Stimulated activated CD4-positive, alpha-beta T cell treated with anti-CD3 and anti-CD28 coated beads, Interleukin-4, amount 100 ng/mL, for 1 hour (primary cell): ENCODE data around the gene UBASH3A.
A peak's percentile ranks its signal among the peaks of the same experiment; 100 is the strongest.

Source experiments
- DNase-seq: peaks from one replicate; pipeline ENCODE4 v3.0.0-alpha.2; 2020

Gene UBASH3A

DNA sequence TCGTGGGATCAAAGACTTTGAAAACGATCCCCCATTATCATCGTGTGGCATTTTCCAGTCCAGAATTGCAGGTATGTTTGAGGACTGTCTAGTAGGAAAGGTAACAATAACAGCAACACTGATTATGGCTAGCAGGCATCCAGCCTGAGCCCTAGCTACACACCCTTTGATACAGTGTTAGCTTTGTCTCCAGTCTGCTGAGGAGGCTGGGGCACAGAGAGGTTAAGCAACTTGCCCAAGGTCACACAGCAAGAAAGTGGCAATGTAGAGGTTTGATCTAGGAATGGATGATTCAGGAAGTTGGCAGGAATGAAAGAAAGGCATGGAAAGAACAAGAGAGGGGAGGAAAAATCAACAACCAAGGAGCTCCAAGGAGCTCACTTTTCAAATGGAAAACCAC is 31.2 kb downstream of the UBASH3A start:
- no peak for DNase-seq

DNA sequence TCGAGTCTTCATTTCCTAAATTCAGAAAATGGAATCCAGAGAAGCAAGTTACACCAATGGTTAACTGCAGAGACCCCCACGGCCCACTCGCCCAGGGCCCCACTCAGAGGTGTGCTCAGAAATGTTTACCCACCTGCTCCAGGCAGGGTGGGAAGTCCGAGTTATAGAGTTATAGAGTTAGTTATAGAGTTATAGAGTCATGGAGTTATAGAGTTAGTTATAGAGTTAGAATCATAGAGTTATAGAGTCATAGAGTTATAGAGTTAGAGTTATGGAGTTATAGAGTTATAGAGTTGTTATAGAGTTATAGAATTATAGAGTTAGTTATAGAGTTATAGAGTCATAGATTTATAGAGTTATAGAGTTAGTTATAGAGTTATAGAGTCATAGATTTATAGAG is 31.7 kb downstream of the UBASH3A start:
- no peak for DNase-seq

DNA sequence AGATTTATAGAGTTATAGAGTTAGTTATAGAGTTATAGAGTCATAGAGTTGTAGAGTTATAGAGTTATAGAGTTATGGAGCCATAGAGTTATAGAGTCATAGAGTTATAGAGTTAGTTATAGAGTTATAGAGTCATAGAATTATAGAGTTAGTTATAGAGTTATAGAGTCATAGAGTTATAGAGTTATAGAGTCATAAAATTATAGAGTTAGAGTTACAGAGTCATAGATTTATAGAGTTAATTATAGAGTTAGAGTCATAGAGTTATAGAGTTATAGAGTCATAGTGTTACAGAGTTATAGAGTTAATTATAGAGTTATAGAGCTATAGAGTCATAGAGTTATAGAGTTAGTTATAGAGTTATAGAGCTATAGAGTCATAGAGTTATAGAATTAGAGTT is 32.1 kb downstream of the UBASH3A start:
- no peak for DNase-seq

DNA sequence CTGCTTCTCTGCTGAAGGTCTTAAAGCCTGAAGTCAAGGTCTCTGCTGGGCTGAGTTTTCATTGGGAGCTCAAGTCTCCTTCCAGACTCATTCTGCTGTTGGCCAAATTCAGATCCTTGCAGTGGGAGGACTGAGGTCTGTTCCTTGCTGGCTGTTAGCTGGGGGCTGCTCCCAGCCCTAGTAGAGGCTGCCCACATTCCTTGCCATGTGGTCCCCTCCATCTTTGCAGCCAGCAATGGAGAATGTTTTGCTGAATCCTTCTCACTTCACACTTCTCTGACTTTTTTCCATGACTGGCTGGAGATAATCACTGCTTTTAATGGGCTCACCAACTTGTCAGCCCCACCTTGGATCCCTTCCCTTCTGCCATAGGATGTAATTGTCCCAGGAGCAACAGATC is 33.2 kb downstream of the UBASH3A start:
- no peak for DNase-seq

DNA sequence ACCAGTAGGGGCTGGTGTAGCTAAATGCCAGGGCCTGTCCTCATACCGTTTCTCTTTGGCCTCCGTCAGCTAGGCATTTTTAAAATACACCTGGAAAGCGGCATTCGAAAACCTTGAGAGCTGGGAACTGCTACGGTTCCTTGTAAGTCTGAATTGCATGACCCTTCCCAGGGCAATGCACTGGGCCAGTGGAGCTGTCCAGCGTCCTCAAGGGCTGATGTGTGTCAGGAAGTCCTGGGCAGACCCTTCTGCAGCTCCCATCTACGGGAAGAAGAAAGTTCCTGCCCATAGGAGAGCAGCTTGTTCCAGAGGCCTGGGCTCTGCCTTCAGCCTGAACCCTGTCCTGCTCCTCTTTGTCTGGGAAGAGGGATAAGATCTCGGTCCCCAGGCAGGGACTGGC is 34.1 kb downstream of the UBASH3A start:
- no peak for DNase-seq

DNA sequence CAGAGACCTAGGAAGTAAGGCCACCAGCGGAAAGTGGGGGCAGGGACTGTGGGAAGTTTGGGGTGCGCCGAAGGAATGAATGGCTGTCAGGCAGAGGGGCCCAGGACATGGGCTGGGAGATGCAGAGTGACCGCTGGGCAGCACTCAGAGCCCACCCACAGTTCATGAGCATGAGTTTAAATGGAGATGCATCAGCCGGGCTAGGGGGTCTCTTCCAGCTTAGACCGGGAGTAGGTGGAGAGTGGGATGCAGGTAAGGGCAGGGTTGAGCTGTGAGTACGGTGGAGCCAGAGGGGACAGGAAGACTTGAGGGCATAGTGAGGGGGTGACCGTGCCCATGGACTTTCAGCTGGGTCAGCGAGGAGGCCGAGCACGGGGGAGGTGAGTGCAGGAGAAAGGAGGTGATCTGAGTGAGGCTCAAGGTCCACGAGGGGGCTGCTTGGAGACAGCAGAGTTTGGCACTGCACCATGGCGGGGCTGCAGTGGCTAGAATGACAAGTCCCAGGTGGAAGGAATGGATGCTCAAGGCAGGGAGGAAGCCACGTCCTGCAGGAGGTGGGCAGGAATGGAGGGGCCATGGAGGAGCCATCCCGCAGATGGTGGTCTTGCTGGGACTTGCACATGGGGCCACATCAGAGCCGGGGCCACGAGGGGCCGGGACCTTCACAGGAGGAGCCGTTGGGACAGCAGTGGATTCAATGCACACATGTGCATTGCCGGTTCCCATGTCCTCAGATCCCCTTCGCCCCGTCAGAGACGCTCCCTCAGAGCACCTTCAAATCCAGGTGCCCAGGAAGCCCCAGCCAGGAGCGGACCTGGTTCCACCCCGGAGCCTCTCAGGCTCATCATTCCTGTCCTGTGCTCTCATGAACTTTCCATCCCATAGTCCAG is 34.9 kb downstream of the UBASH3A start:
- no peak for DNase-seq

DNA sequence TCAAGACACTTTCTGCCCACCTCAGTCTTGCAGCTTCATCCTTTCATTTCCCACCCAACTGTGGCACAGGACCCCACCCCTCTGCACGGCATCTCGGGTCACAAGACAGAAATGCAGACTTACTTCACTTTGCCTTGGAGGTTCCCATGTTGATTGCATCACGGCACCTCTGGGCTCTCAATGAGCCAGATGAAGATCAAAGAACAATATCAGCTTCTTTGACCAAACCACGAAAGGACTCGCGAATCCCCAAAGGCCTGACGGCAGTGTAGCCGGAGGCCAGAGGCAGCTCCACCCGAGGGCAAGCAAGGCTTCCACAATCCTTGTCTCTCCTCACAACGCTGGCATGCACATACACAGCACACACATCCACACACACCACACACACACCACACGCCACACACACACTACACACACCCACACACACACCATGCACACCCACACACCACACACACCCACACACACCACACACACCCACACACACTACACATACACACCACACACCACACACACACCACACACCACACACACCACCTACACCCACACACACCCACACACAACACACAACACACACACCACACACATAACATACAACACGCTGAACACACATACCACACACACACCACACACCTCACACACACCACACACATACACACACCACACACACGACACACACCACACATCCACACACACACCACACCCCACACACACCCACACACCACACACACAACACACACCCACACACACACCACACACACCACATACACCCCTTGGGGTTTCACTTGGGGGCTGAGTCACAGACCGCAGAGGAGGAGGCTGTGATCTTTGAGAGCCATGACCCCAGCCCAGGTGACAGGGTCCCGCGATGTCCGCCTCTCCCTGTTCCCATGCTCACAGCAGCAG is 35.8 kb downstream of the UBASH3A start:
- DNase-seq, result peak; percentile 27

DNA sequence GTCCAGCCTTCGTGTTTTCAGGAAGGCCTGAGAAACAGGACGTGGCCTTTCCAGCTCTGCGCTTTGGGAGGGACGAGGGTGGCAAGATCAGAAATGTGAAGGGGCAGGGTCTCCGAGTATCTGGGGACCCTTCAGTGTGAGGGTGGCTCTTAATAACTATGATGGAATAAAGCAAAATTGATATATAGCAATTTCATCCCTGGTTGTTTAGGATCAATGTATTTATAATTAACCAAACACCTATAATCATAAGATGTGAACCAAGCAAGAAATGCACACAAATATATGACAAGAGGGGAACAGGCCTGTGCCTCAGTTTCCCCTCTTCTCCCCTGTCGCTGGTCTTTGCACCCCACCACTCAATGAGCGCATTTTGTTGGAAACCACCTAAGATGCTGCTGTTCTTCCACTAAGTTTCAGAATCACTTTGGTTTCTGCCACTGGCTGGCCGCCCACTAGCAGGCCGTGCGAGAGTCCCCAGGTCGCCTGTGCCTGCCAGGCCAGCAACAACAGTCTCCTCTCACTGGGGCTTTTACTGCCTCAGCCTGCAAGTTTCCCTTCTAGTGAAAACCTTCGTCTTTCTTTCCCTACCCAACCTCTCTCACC is 36.6 kb downstream of the UBASH3A start:
- DNase-seq, result no peak

DNA sequence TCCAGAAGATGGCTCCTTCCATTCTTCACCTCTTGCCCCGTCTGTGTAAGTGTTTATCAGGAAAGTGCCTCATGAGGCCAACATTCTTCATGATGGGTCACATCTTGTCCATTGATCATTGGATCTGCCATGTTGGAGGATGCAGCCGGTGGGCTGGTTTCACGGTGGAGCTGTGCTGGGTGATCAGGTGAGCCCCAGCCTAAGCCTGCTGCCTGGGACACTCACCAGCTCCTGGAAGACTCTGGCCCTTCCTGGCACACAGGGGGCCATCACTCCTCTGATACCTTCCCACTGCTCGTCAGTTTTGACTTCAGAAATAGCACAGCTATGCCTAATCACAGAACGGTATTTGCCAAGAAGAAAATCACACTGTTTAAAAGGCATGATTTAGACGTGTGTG is 38.3 kb downstream of the UBASH3A start:
- no peak for DNase-seq

DNA sequence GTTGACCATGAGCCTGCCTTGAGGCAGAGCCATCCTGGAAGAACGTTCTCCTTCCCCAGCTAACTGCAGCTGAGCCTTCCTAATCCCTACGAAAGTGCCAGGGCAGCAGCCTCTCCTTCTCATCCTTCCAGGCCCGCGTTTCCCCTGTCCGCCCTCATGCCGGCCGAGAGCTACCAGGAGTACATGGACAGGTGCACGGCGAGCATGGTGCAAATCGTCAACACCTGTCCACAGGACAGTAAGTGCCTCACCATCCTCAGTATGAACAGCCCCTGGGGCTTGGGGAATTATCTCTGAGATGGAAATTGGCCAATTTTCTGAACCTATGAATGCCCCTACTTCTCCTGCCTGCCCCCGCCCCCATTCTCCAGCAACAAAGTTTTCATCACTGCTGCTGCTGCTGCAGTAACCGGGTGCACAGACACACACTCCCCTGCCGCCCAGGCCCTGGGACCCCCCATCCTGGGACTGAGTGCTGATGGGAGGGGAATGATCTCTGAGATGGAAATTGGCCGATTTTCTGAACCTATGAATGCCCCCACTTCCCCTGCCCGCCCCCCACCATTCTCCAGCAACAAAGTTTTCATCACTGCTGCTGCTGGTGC is 39.6 kb downstream of the UBASH3A start:
- no peak for DNase-seq

DNA sequence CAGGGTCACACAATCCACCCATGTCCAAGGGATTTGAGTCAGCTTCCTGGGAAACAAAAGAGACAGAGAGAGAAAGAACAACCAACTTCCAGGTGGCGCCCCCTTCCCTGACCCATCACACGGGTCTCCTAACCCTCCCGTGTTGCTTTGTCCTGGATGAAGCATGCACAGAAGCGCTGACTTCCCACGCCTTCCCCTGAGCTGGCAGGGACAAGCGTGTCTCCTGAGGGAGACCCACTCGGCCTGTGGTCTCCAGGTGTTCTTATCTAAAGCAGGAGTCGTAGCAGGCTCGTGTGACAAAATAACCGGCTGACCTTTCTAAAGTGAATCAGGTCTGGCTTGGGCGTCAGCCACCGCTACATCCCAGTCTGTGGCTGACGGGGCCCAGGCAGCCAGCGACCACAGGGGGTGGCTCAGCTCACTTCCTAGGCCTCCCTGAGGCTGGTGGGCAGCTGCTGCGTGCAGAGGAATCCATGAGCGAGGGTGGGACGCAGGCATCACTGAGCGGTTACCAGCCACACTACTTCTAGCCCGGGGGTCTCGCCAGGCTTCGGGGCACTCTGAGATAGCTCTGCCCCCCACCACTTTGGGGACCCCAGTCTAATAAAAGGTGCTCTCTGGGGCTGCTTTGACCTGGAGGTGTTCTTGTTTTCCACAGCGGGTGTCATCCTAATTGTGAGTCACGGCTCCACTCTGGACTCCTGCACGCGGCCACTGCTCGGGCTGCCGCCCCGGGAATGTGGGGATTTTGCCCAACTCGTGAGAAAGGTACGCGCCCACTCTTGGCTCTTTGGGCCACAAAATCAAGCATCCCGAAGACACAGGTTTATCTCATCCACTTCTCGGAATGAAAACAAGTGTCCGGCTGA is 40.4 kb downstream of the UBASH3A start:
- no peak for DNase-seq

DNA sequence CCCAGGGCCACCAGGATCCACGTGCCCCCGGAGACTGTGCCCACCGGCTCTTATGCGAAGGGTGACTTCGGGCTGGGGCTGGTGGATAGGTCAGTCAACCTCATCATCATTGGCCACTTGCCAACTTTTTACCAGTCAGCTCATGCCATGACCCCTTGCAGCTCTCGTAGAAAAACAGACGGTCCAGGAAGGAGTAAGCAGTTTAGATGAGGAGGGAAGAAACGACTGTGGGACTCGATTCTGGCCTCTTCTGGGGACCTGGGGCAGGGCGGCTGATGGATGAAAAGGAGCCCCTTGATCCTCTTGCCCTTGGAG is 41.0 kb downstream of the UBASH3A start:
- no peak for DNase-seq

DNA sequence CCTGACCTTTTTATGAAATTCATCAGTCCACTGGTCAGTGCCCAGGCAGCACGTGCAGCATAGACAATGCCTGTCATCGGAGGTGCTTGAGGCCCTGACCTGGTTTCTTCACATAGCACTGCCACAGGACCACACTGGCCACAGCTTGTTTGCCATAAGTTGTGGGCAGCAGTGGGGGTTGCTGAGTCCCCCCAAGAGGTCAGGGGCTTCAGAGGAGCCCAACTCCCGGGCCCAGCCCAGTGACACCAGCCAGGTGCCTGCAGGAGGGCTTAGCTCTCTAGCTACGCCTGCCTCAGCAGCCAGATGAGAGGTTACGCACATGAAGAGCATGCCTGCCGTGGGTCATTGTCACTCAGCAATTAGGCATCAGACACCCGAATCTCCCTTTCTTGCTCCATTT is 41.6 kb downstream of the UBASH3A start:
- no peak for DNase-seq

DNA sequence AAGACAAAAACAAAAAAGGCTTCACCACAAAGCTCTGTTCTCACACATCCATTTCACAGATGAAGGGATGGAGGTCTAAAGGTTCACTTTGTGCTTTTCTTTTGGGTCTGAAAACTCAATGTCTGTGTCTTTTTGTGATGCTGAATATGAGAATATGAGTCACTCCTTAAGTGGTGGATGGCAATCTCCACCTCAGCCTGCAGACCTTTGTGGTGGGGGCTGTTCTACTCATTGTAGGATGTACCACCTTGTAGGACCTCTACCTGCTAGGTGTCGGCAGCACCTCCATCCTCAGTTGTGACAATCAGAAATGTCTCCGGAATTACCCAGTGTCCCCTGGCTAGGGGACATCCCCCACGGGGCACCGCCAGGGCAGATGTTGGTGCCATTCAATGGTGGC is 42.8 kb downstream of the UBASH3A start:
- no peak for DNase-seq

DNA sequence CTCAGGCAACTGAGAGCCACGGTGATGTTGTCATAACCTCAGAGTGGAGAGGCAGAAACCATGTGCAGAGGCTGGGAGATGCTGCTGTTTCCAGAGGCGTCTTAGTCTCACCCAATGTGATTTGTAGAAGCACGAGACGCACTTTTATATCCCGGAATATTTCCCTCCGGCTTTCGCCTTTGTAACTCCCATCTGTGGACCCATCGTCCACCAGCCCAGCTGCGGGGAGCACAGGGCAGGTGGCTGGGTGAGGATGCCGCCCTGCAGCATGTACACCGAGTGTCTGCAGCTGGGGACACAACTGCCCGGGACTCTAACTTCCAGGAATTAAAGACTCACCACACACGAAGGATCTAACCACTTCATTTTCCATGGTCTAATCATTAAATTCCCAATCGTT is 43.5 kb downstream of the UBASH3A start:
- DNase-seq, result no peak

DNA sequence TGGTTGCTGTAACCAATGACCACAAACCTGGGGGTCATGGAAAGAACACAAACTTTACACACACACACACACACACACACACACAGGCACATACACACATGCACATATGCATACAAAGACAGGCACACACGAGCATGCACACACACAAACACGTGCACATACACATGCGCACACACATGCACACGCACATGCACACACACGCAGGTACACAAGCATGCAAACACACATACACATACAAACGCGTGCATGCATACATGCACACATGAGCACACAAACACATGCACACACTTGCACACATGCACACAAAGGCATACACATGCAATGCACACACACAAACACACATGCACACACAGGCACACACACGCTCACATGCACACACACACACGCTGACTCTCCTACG is 44.0 kb downstream of the UBASH3A start:
- DNase-seq, result no peak

DNA sequence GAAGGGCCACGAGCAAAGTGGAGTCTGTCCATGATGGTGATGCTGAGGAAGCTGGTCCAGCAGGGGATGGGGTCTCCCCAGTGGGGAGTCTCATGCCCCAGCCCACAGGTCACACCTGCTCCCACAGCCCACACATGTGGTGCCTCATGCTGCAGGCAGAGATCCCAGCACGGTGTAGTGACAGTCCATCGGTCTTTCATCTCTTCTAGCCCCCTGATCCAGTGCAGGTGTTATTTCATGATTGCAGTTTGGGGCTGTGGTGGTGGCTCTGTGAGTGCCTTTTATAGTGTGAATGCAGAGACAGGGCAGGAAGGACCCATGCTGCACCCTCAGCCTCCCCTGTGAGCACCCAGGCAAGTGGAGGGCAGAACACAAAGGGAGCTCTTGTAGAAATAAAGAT is 45.0 kb downstream of the UBASH3A start:
- DNase-seq, result no peak

DNA sequence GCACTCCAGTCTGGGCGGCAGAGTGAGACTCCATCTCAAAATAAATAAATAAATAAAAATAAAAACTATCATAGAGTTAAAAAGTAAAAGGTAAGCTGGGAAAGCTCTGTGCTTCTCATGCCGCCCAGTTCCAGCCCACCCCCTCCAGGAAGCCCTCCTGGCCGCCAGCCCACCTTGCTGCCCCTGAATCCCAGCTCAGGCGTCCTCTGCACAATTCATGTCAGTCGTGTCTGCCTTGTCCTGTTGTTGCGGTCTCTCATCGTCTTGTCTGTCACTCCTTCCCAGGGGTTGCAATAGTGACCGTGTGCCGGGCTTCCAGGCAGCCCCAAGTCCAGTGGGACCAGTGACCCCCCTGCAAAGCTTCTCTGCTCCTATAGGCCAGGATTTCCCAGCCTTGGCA is 48.2 kb downstream of the UBASH3A start:
- DNase-seq, result no peak

DNA sequence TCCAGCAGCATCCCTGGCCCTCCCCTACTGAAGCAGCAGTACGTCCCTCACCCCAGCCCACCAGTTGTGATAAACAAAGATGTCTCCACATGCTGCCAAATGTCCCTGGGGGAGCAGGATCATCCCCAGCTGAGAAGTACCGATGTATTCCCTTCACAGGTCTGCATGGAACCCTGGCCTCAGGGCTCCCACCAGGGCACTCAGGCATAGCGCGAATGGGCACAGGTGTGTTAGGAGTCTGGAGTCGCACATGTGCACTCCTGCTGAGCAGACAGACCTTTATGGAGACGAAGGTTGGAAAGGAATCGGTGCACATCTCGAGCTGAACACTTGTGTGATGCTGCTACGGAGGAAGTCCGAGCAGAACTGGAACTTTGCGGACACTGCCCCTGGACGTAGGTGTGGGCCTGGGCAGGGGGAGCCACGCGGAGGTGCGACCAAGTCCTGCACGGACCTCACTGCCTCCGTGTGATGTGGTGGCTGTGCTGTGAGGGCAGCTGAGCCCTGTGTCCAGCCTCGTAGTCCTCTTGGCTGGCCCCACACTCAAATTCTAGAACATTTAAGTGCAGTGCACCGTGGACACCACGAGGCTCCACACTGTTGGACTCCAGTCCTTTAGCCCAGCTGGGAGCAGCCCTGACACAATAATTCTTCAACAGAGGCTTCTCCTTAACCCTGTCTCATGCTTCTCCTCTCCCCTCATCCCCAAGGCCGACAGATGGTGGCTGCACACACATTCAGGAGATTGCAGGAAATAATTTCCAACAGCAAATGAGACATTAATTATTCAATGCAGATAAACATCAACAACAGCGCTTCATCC is 48.9 kb downstream of the UBASH3A start:
- no peak for DNase-seq

DNA sequence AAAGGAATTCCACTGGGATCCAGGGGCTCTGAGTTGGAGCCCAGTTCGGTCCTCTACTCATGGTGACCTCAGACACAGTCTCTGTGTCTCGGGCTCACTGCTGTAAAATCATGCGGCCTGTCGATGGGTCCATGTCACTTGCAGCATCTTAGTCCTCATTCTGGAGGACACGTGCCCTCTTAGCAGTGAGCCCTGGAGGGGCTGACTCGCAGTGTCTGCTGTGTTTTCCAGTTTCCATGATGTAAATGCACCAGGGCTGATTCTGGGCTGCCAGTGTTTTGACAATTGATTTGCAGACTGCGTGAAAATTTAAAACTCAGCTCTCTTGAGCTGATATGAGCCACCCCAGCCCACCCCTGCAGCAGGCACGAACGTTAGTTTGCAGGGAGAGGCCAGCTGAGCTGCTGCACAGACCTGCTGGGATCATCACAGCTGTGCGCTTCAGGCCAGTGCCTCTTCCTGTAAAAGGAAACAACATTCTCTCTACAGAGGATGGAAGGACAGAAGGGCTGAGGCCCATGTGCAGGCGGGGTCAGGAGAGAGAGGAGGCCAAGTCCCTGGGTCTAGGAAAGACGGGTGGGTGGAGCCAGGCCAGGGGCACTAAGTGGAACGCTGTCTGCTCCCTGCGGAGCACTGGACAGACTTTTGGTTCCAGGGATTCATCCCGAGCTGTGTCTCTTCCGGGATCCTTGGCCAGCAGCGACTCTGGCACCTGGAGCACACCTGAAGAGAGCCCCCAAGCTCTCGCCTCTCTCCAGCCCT is 49.7 kb downstream of the UBASH3A start:
- DNase-seq, result no peak
